Measurements from ENCODE around the gene TP53. TPM values are rescaled to one million over a fixed set of nuclear protein-coding genes. Genes with fewer than 3 reads are reported as not detected.

Gene TP53
- polyA plus RNA-seq, 2 of the 4 experiments (the other 2 are of a cell fraction), result 59.4 to 65.9 TPM

DNA sequence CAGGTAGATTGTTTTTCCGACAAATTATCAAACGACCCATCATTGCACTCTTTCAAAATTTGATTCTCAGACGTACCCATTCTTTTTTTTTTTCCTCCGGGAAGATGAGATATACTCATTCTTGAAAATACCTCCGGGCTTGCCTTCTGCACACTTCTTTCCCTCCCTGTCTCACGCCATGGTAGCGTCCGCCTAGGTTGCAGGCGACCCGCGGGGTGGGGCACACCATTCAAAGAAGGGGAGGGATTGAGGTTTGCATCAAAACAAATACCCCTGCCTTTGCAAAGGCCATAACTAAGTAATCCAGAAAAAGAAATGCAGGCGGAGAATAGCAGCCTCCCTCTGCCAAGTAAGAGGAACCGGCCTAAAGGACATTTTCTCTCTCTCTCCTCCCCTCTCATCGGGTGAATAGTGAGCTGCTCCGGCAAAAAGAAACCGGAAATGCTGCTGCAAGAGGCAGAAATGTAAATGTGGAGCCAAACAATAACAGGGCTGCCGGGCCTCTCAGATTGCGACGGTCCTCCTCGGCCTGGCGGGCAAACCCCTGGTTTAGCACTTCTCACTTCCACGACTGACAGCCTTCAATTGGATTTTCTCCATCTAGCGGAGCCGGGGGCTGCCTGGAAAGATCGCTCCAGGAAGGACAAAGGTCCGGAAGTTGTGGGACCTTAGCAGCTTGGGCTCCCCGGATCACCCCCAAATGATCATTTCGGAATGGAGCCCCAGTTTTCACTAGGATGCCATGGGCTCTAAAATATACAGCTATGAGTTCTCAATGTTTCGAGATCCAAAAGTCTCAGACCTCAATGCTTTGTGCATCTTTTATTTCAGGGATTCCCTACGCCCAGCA lies 843 bp downstream of the TP53 start (continued):
- TF ChIP-seq, protein P1, sequence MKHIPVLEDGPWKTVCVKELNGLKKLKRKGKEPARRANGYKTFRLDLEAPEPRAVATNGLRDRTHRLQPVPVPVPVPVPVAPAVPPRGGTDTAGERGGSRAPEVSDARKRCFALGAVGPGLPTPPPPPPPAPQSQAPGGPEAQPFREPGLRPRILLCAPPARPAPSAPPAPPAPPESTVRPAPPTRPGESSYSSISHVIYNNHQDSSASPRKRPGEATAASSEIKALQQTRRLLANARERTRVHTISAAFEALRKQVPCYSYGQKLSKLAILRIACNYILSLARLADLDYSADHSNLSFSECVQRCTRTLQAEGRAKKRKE (CRISPR knock-in tag; IDR thresholded peaks at IDR 0.05; ENCODE audit: low read depth), result no peak
- TF ChIP-seq EP300 (IDR thresholded peaks at IDR 0.05) (no peak), ZSCAN20 (CRISPR knock-in tag; IDR thresholded peaks at IDR 0.05) (0 out of 2 replicates have a peak, but pooled peaks have one; percentile 20), MYC (IDR thresholded peaks at IDR 0.05; ENCODE audit: borderline replicate concordance, low read length) (no peak; the same call in none of the 2 replicates), HOXB13 (CRISPR knock-in tag; IDR thresholded peaks at IDR 0.05; ENCODE audit: low read depth) (no peak), GATA3 (IDR thresholded peaks at IDR 0.05; ENCODE audit: borderline replicate concordance) (peak; percentile 83), POLR2A (IDR thresholded peaks at IDR 0.05; ENCODE audit: low read length) (peak; percentile 57), FOSL2 (IDR thresholded peaks at IDR 0.05) (no peak), FOSL2 (CRISPR knock-in tag; IDR thresholded peaks at IDR 0.05) (no peak), CHD4 (IDR thresholded peaks at IDR 0.05; ENCODE audit: borderline replicate concordance) (no peak), CEBPB (IDR thresholded peaks at IDR 0.05) (peak; percentile 12 to 51; a peak in 1 of 4 replicates), ESRRA (IDR thresholded peaks at IDR 0.05; ENCODE audit: borderline replicate concordance, low read length) (0 out of 2 replicates have a peak, but pooled peaks have one; percentile 10), MAZ (IDR thresholded peaks at IDR 0.05; ENCODE audit: borderline replicate concordance, low read depth, low read length) (no peak), KDM1A (IDR thresholded peaks at IDR 0.05; ENCODE audit: low read depth) (no peak), CBX2 (IDR thresholded peaks at IDR 0.05; ENCODE audit: borderline replicate concordance, low read depth) (no peak), MAFK (IDR thresholded peaks at IDR 0.05; ENCODE audit: partially characterized antibody) (no peak), RNF2 (IDR thresholded peaks at IDR 0.05; ENCODE audit: borderline replicate concordance, low read depth) (no peak), RAD21 (conservative IDR thresholded peaks at IDR 0.05 in 1 of 2, IDR thresholded peaks at IDR 0.05 in 1 of 2) (no peak), HEYL (CRISPR knock-in tag; IDR thresholded peaks at IDR 0.05) (no peak), RCOR1 (IDR thresholded peaks at IDR 0.05; ENCODE audit: low read depth, low read length) (no peak), NR3C1 (IDR thresholded peaks at IDR 0.05) (no peak)
- TF ChIP-seq, protein P2, sequence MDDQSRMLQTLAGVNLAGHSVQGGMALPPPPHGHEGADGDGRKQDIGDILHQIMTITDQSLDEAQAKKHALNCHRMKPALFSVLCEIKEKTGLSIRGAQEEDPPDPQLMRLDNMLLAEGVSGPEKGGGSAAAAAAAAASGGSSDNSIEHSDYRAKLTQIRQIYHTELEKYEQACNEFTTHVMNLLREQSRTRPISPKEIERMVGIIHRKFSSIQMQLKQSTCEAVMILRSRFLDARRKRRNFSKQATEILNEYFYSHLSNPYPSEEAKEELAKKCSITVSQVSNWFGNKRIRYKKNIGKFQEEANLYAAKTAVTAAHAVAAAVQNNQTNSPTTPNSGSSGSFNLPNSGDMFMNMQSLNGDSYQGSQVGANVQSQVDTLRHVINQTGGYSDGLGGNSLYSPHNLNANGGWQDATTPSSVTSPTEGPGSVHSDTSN (IDR thresholded peaks at IDR 0.05), result no peak
- TF ChIP-seq, protein P3, sequence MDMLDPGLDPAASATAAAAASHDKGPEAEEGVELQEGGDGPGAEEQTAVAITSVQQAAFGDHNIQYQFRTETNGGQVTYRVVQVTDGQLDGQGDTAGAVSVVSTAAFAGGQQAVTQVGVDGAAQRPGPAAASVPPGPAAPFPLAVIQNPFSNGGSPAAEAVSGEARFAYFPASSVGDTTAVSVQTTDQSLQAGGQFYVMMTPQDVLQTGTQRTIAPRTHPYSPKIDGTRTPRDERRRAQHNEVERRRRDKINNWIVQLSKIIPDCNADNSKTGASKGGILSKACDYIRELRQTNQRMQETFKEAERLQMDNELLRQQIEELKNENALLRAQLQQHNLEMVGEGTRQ (IDR thresholded peaks at IDR 0.05), result no peak
- TF ChIP-seq, protein P4, sequence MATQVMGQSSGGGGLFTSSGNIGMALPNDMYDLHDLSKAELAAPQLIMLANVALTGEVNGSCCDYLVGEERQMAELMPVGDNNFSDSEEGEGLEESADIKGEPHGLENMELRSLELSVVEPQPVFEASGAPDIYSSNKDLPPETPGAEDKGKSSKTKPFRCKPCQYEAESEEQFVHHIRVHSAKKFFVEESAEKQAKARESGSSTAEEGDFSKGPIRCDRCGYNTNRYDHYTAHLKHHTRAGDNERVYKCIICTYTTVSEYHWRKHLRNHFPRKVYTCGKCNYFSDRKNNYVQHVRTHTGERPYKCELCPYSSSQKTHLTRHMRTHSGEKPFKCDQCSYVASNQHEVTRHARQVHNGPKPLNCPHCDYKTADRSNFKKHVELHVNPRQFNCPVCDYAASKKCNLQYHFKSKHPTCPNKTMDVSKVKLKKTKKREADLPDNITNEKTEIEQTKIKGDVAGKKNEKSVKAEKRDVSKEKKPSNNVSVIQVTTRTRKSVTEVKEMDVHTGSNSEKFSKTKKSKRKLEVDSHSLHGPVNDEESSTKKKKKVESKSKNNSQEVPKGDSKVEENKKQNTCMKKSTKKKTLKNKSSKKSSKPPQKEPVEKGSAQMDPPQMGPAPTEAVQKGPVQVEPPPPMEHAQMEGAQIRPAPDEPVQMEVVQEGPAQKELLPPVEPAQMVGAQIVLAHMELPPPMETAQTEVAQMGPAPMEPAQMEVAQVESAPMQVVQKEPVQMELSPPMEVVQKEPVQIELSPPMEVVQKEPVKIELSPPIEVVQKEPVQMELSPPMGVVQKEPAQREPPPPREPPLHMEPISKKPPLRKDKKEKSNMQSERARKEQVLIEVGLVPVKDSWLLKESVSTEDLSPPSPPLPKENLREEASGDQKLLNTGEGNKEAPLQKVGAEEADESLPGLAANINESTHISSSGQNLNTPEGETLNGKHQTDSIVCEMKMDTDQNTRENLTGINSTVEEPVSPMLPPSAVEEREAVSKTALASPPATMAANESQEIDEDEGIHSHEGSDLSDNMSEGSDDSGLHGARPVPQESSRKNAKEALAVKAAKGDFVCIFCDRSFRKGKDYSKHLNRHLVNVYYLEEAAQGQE (IDR thresholded peaks at IDR 0.05), result no peak; the same call in none of the 2 replicates

Measured in A549 (cell line).